AG10803 (cell line): ENCODE results near the gene ESYT3.
"Not testable (repeated sequence)": the region's sequence is repeated elsewhere in the genome, so short reads cannot be mapped to it uniquely, and the experiment has no call there.

Experiments used
- DNase-seq: peaks from one replicate; pipeline ENCODE4 v3.0.0; 2010; ENCODE audit warnings: low read depth
- H3K4me3 ChIP-seq: 2 replicates; pipeline ENCODE4 v1.5.1; 2011; ENCODE audit warnings: mild to moderate bottlenecking, low read length, control low read depth
- TF ChIP-seq, protein P1 (sequence below): conservative IDR thresholded peaks from 2 replicates; pipeline ENCODE4 v1.5.1; 2011; ENCODE audit warnings: mild to moderate bottlenecking, low read length, control low read depth, inconsistent platforms

ESYT3 gene

DNA sequence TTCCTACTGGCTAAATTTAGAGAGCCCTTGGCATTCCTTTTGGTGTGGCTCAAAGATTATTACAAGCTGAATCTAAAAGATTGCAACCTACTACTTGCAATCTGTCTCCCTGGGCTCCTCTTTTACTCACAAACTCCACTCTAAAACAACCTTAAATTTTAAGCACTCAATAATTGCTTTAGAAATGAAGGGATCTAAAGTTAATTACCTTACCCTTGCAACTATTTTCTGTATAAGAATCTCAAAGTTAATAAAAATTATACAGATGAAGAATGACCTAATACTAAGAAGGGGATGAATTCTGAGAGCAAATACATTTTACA is 60.2 kb downstream of the ESYT3 start:
- no peak for DNase-seq
- TF ChIP-seq, protein P1, sequence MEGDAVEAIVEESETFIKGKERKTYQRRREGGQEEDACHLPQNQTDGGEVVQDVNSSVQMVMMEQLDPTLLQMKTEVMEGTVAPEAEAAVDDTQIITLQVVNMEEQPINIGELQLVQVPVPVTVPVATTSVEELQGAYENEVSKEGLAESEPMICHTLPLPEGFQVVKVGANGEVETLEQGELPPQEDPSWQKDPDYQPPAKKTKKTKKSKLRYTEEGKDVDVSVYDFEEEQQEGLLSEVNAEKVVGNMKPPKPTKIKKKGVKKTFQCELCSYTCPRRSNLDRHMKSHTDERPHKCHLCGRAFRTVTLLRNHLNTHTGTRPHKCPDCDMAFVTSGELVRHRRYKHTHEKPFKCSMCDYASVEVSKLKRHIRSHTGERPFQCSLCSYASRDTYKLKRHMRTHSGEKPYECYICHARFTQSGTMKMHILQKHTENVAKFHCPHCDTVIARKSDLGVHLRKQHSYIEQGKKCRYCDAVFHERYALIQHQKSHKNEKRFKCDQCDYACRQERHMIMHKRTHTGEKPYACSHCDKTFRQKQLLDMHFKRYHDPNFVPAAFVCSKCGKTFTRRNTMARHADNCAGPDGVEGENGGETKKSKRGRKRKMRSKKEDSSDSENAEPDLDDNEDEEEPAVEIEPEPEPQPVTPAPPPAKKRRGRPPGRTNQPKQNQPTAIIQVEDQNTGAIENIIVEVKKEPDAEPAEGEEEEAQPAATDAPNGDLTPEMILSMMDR = no peak
- no peak overlapping the region for H3K4me3 ChIP-seq

DNA sequence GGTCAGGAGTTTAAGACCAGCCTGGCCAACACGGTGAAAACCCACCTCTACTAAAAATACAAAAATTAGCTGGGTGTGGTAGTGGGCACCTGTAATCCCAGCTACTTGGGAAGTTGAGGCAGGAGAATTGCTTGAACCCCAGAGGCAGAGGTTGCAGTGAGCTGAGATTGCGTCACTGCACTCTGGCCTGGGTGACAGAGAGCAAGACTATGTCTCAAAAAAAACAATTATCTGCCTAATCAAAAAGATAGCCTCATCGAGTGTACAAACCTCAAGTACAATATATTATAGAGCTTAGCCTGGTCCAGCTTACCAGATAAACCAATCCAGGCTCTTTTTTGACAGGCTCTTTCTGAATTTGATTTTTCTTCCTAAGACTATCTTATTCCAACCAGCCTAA is 61.2 kb downstream of the ESYT3 start:
- not testable (repeated sequence) for DNase-seq, H3K4me3 ChIP-seq

DNA sequence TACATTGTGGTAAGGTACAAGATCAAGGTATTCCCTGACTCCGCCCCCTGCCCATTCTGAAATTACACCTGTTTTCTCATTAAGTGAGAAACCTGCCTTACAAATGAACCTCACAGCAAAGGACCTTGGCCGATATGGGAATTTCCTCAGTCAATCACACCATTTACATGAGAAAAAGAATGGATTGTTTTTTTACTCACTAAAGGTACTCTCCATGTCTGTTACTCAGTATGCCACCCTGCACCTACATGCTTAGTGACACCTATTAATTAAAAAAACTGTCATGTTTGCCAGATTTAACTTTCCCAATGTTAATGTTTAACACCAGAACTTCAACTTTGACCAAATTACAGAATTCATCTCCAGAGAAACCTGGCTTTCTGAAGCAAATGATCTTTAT is 62.0 kb downstream of the ESYT3 start:
- no peak overlapping the region for H3K4me3 ChIP-seq
- DNase-seq = no peak
- TF ChIP-seq, protein P1 = no peak

DNA sequence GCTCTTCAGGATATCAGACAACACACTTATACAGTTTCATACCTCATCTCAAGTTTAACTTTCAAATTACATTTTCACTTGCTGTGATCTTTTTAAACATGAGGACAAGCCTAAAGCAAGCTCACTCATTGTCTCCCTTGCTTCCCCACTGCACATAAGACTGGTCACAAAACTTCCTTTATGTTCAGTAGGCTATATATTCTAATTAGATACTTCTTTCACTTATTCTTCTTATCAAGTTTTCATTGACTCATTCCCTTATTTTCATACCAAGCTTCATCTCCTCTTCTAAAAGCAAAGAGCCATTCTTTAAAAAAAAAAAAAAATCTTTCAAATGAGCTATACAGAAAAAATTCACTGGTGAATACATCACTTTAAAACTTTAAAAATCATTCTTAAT is 62.6 kb downstream of the ESYT3 start:
- DNase-seq = no peak
- no peak overlapping the region for H3K4me3 ChIP-seq
- TF ChIP-seq, protein P1 = no peak

DNA sequence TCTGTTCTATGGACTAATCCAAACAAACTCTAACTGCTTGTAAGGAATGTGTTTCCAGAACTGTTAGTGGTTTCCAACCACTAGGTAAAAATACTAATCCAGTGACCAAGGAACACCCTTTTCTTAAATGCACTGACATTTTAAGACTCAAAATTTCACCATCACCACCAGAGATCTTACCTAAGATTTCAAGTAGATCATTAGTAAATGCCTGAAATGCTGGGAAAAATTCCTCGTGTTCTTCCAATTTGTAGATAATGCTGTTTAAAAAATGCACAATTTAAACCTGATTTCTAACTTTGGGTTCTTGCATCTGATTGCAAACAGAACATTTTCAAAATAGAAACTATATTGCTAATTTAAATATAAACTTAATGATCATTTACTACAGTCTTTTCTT is 63.4 kb downstream of the ESYT3 start:
- H3K4me3 ChIP-seq = no peak overlapping the region
- TF ChIP-seq, protein P1 = no peak
- peak; percentile 22 for DNase-seq

DNA sequence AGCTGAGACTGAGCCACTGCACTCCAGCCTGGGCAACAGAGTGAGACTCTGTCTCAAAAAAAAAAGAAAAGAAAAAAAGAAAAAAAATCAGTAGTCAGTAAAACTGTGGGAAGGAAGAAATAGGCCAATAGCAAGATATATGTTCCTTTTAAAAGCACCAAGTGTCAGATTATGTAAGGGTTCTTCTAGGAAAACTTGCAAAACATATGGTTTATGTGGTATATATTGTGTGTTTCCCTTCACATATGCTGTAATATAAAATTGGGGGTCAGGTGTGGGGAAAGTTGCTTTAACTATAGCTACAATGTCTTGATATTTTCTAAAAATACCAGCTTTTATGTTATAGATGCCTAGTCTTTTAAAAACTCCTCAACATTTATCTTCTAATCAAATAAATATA is 64.6 kb downstream of the ESYT3 start:
- DNase-seq = no peak
- H3K4me3 ChIP-seq = no peak overlapping the region
- TF ChIP-seq, protein P1 = no peak

DNA sequence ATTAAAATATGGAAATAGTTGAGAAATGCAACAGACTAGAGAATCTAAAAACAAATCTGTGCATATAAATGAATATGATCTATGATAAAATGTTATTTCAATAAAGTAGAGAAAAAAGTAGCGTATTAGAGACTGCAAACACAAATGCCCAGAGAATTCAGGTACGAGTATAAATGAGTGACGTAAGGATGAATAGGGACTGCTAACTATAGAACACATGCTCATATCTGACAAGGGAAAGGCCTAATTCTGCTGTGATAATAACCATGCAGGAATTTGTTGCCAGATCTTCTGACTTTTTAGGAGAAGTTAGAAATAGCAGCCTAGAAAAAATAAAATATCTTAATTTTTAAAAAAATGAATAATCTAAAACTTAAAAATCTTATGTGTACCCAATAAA is 73.1 kb downstream of the ESYT3 start:
- H3K4me3 ChIP-seq = no peak overlapping the region
- DNase-seq = no peak
- TF ChIP-seq, protein P1 = no peak

DNA sequence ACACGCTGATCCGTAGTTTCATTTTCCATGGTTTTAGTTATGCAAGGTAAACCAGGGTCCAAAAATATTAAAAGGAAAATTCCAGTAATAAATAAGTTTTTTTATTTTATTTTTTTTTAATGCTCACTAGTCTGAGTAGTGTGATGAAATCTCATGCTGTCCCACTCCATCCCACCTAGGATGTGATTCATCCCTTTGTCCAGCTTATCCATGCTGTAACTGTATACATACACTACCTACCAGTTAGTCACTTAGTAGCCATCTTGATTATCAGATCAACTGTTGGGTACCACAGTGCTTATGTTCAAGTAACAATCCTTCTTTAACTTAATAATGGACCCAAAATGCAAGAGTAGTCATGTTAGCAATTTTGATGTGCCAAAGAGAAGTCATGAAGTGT is 75.2 kb downstream of the ESYT3 start:
- TF ChIP-seq, protein P1 = no peak
- H3K4me3 ChIP-seq = no peak overlapping the region
- no peak for DNase-seq
